ENCODE results near the gene TFF2. TPM values are rescaled to one million over a fixed set of nuclear protein-coding genes. Genes with fewer than 3 reads are reported as not detected.
A peak's percentile ranks its signal among the peaks of the same experiment; 100 is the strongest.

The TFF2 gene
- total RNA-seq, 2 experiments from 2014 or later = not detected

GRCh38 chr21:42390696-42391095 is 39.9 kb upstream of the TFF2 start:
- CTCF ChIA-PET = interaction anchor here (0.7 to 1.3 kb wide), 2 partner anchors 8 to 80 kb away, joined by 3 to 4 read pairs; no protein-coding TSS in a partner anchor
- DNase-seq = no peak
- Mint-ChIP-seq H3K27me3 (ENCODE audit: low read depth) (no peaks in the 10 kb centered on the region), H3K4me1 (ENCODE audit: low read depth) (peaks cover 42% of the 10 kb centered on the region), H3K4me3 (no peak overlapping the region), H3K9me3 (no peaks in the 10 kb centered on the region), H3K36me3 (ENCODE audit: low read depth) (peaks cover 5% of the 10 kb centered on the region), H3K27ac (no peak overlapping the region)
- intact Hi-C loops (cut with micrococcal nuclease) = no loop called here

GRCh38 chr21:42390193-42390592 is 39.4 kb upstream of the TFF2 start:
- H3K27ac Mint-ChIP-seq = no peak overlapping the region
- DNase-seq = no peak
- CTCF ChIA-PET = interaction anchor here (0.7 to 1.3 kb wide), 2 partner anchors 8 to 79 kb away, joined by 3 to 4 read pairs; no protein-coding TSS in a partner anchor

GRCh38 chr21:42389449-42389835 is 38.6 kb upstream of the TFF2 start:
- H3K4me3 Mint-ChIP-seq = no peak overlapping the region
- H3K9me3 Mint-ChIP-seq = no peaks in the 10 kb centered on the region
- no peak for DNase-seq
- H3K27me3 Mint-ChIP-seq (ENCODE audit: low read depth) = no peaks in the 10 kb centered on the region
- CTCF ChIA-PET = no interaction called here
- no peak overlapping the region for H3K27ac Mint-ChIP-seq
- peaks cover 47% of the 10 kb centered on the region for H3K4me1 Mint-ChIP-seq (ENCODE audit: low read depth)
- intact Hi-C loops (cut with micrococcal nuclease) = no loop called here
- peaks cover 8% of the 10 kb centered on the region for H3K36me3 Mint-ChIP-seq (ENCODE audit: low read depth)

More at GRCh38 chr21:42390193-42390592, 39.4 kb upstream of the TFF2 start:
- no peak overlapping the region for H3K4me3 Mint-ChIP-seq
- no peaks in the 10 kb centered on the region for H3K27me3 Mint-ChIP-seq (ENCODE audit: low read depth)
- H3K36me3 Mint-ChIP-seq (ENCODE audit: low read depth) = peaks cover 6% of the 10 kb centered on the region
- peaks cover 44% of the 10 kb centered on the region for H3K4me1 Mint-ChIP-seq (ENCODE audit: low read depth)
- no peaks in the 10 kb centered on the region for H3K9me3 Mint-ChIP-seq
- intact Hi-C loops (cut with micrococcal nuclease) = no loop called here

- Mint-ChIP-seq H3K4me3 (no peak overlapping the region), H3K9me3 (no peaks in the 10 kb centered on the region), H3K36me3 (ENCODE audit: low read depth) (peaks cover 8% of the 10 kb centered on the region), H3K27ac (peak overlapping the region; percentile 28), H3K4me1 (ENCODE audit: low read depth) (peaks cover 47% of the 10 kb centered on the region), H3K27me3 (ENCODE audit: low read depth) (no peaks in the 10 kb centered on the region)
- intact Hi-C loops (cut with micrococcal nuclease) = no loop called here
- CTCF ChIA-PET = no interaction called here
- DNase-seq = no peak
Observed at GRCh38 chr21:42388740-42389448, 38.1 kb upstream of the TFF2 start.

DNA sequence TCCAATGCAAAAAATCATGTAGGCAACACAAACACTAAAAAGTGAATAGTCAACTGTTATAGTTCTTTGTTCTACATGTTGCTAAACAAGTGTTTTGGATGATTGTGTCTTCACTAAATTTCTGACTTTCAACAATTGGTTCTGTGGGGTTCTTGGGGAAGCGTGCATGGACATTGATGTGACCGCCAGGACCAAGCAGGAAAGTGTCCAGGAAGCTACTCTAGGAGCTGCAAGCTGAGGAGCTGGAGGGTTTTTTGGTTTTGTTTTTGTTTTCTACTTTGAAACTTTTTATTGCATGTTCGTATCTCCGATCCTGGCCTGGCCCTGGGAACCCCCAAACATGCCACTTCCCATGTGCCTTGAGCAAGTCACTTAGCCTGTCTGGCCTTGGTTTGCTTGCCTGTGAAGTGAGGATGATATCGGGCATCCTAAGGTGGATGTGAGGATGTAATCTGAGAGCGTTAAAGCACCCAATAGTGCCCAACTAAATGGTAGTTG is 37.1 kb upstream of the TFF2 start:
- no peaks in the 10 kb centered on the region for H3K27me3 Mint-ChIP-seq (ENCODE audit: low read depth)
- peaks cover 8% of the 10 kb centered on the region for H3K36me3 Mint-ChIP-seq (ENCODE audit: low read depth)
- H3K27ac Mint-ChIP-seq = no peak overlapping the region
- H3K9me3 Mint-ChIP-seq = no peaks in the 10 kb centered on the region
- peaks cover 40% of the 10 kb centered on the region for H3K4me1 Mint-ChIP-seq (ENCODE audit: low read depth)
- no peak overlapping the region for H3K4me3 Mint-ChIP-seq
- CTCF ChIA-PET = interaction anchor here (0.6 to 1.5 kb wide), 3 partner anchors 77 to 270 kb away, joined by 3 to 4 read pairs (median 3); no protein-coding TSS in a partner anchor
- no peak for DNase-seq
- intact Hi-C loops (cut with micrococcal nuclease) = no loop called here

DNA sequence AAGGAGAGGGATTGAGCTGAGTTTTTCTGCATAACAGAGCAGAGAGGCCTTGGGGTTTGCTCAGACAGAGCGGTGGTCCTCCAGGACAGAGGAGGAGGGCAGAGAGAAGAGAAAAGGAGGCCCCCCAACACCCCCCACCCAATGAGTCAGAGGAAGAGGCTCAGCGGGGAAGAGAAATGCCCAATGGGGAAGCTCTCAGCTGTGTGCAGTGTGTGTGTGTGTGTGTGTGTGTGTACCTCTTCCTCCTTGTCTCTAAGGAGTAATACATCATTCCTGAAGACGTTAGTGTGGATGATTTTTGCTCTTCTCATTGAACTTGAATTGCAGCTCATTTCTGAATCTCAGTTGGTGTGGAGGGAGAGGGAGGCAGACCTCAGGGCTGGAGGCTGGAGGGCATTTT is 36.4 kb upstream of the TFF2 start:
- CTCF ChIA-PET = interaction anchor here (0.6 to 1.5 kb wide), 3 partner anchors 77 to 269 kb away, joined by 3 to 4 read pairs (median 3); no protein-coding TSS in a partner anchor
- Mint-ChIP-seq H3K4me1 (ENCODE audit: low read depth) (peaks cover 33% of the 10 kb centered on the region), H3K4me3 (no peak overlapping the region), H3K36me3 (ENCODE audit: low read depth) (peaks cover 13% of the 10 kb centered on the region), H3K27ac (no peak overlapping the region), H3K9me3 (peaks cover 4% of the 10 kb centered on the region), H3K27me3 (ENCODE audit: low read depth) (no peaks in the 10 kb centered on the region)
- DNase-seq = no peak
- intact Hi-C loops (cut with micrococcal nuclease) = no loop called here

DNA sequence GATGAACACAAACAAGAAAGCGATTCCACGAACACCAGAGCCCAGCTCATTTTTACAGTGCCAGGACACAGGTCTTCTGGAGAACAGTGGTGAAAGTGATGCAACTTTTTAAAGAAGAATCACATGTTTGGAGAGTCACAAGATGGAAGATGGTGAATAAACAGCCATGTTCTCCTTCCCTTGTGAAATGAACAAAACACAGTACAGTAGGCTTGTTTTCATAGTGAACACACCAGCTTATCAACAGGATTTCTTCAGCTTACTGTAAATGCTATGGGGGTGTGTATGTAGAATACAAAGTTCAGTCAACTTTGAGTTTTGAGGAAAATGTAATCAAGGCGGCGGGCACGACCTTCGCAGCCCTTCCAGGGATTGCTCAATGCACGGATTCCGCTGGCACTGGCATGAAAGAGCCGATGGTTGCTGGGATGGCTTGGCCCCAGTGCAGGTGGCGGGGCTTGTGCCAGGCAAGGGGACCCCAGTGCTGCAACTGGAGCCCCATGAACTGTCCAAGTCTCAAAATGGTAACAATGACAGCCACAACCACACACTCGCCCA is 35.3 kb upstream of the TFF2 start:
- intact Hi-C loops (cut with micrococcal nuclease) = no loop called here
- no peak for DNase-seq
- no peak overlapping the region for H3K27ac Mint-ChIP-seq
- peaks cover 27% of the 10 kb centered on the region for H3K4me1 Mint-ChIP-seq (ENCODE audit: low read depth)
- CTCF ChIA-PET = no interaction called here
- H3K27me3 Mint-ChIP-seq (ENCODE audit: low read depth) = no peaks in the 10 kb centered on the region
- H3K4me3 Mint-ChIP-seq = no peak overlapping the region
- peaks cover 21% of the 10 kb centered on the region for H3K36me3 Mint-ChIP-seq (ENCODE audit: low read depth)
- H3K9me3 Mint-ChIP-seq = peaks cover 11% of the 10 kb centered on the region

DNA sequence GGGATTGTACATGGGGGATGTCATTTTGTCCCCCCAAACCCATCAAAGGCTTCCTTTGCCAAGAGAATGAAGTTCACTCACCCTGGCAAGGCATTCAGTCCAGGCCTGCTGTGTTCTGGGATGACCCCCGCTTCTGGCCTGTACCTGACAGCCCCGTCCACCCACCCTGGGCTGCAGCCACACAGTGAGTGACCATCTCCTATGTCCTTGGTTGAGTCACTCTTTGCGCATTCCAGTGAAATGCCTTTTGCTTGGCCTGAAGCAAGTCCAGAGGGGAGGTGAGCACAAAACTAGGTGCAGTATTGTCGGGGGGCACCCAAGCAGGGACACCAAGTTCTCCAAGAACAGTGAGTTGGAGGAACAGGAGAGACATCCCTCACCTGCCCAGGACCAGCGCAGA is 34.8 kb upstream of the TFF2 start:
- Mint-ChIP-seq H3K27ac (no peak overlapping the region), H3K4me1 (ENCODE audit: low read depth) (peaks cover 27% of the 10 kb centered on the region), H3K36me3 (ENCODE audit: low read depth) (peaks cover 22% of the 10 kb centered on the region), H3K9me3 (peaks cover 11% of the 10 kb centered on the region), H3K4me3 (no peak overlapping the region), H3K27me3 (ENCODE audit: low read depth) (no peaks in the 10 kb centered on the region)
- DNase-seq = no peak
- CTCF ChIA-PET = interaction anchor here (1.3 kb wide), 1 partner anchor 19 kb away, joined by 5 read pairs; no protein-coding TSS in a partner anchor
- intact Hi-C loops (cut with micrococcal nuclease) = no loop called here

- Mint-ChIP-seq H3K27ac (no peak overlapping the region), H3K9me3 (peaks cover 11% of the 10 kb centered on the region), H3K27me3 (ENCODE audit: low read depth) (no peaks in the 10 kb centered on the region), H3K4me3 (no peak overlapping the region), H3K36me3 (ENCODE audit: low read depth) (peaks cover 23% of the 10 kb centered on the region), H3K4me1 (ENCODE audit: low read depth) (peaks cover 24% of the 10 kb centered on the region)
- intact Hi-C loops (cut with micrococcal nuclease) = no loop called here
- no peak for DNase-seq
- CTCF ChIA-PET = interaction anchor here (1.3 kb wide), 1 partner anchor 20 kb away, joined by 5 read pairs; no protein-coding TSS in a partner anchor
Observed at GRCh38 chr21:42384989-42385388, 34.2 kb upstream of the TFF2 start.

DNA sequence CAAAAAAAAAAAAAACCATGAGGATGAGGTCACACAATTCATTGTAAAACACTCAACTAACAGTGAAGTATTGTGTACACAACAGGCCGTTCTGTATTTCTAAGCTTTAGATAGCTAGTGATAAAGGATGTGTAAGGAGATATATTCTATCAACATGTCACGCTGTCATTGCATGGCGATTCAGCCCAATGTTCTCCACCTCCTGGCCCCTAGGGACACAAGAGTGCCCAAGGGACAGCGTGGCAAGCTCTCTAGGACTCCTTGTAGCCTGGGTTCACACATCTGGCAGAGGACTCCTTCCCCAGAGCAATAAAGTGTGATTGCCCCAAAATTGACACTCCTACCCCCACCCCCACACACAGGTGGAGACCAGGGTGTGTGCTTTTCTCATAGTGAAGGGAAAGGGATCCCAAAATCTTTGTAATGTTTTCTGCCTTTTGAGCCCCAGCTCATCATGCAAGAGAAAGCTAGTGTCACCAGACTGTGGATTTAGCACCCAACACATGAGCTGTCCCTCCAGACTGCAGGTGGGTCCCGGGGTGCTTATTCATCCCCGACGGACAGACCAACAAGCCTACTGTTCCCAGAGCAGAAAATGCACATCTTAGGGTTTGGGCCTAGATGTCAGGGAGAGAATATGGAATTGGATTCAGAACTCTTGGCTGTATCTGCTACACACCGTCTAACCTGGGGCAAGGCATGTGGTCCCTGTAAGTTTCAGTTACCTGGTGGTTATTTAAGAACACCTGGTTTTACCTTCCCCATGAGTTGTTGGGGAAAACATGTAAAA is 33.6 kb upstream of the TFF2 start:
- H3K4me1 Mint-ChIP-seq (ENCODE audit: low read depth) = peaks cover 19% of the 10 kb centered on the region
- H3K36me3 Mint-ChIP-seq (ENCODE audit: low read depth) = peaks cover 23% of the 10 kb centered on the region
- no peak for DNase-seq
- no peaks in the 10 kb centered on the region for H3K27me3 Mint-ChIP-seq (ENCODE audit: low read depth)
- peak overlapping the region; percentile 12 for H3K27ac Mint-ChIP-seq
- no peak overlapping the region for H3K4me3 Mint-ChIP-seq
- H3K9me3 Mint-ChIP-seq = peaks cover 11% of the 10 kb centered on the region
- CTCF ChIA-PET = interaction anchor here (0.6 to 4.1 kb wide), 4 partner anchors 12 to 47 kb away, joined by 3 to 30 read pairs (median 4); no protein-coding TSS in a partner anchor
- intact Hi-C loops (cut with micrococcal nuclease) = no loop called here

GRCh38 chr21:42383331-42383730 is 32.5 kb upstream of the TFF2 start:
- DNase-seq = no peak
- CTCF ChIA-PET = interaction anchor here (1.0 to 4.1 kb wide), 10 partner anchors 10 to 104 kb away, joined by 3 to 30 read pairs (median 12); partner anchors contain the start of gene UBASH3A
- peaks cover 23% of the 10 kb centered on the region for H3K36me3 Mint-ChIP-seq (ENCODE audit: low read depth)
- H3K4me1 Mint-ChIP-seq (ENCODE audit: low read depth) = peaks cover 12% of the 10 kb centered on the region
- H3K9me3 Mint-ChIP-seq = peaks cover 11% of the 10 kb centered on the region
- no peaks in the 10 kb centered on the region for H3K27me3 Mint-ChIP-seq (ENCODE audit: low read depth)
- no peak overlapping the region for H3K27ac Mint-ChIP-seq
- no peak overlapping the region for H3K4me3 Mint-ChIP-seq
- intact Hi-C loops (cut with micrococcal nuclease) = no loop called here

GRCh38 chr21:42382915-42383314 is 32.1 kb upstream of the TFF2 start:
- no peak for DNase-seq
- no peaks in the 10 kb centered on the region for H3K27me3 Mint-ChIP-seq (ENCODE audit: low read depth)
- CTCF ChIA-PET = interaction anchor here (0.7 to 4.1 kb wide), 13 partner anchors 8 to 103 kb away, joined by 3 to 30 read pairs (median 5); partner anchors contain the start of gene UBASH3A
- no peak overlapping the region for H3K27ac Mint-ChIP-seq
- intact Hi-C loops (cut with micrococcal nuclease) = no loop called here
- no peak overlapping the region for H3K4me3 Mint-ChIP-seq
- peaks cover 23% of the 10 kb centered on the region for H3K36me3 Mint-ChIP-seq (ENCODE audit: low read depth)
- peaks cover 11% of the 10 kb centered on the region for H3K9me3 Mint-ChIP-seq
- peaks cover 10% of the 10 kb centered on the region for H3K4me1 Mint-ChIP-seq (ENCODE audit: low read depth)

All from activated naive CD4-positive, alpha-beta T cell treated with anti-CD3 and anti-CD28 coated beads for 36 hours (primary cell).